Fibroblast of pulmonary artery (primary cell): Measurements from ENCODE around the gene CCDC82.

Source experiments
- DNase-seq: peaks from one replicate; pipeline ENCODE4 v3.0.0-alpha.2; 2010; ENCODE audit warnings: low read depth
- H3K4me3 ChIP-seq: replicated peaks from 2 replicates; pipeline ENCODE4 v1.5.1; 2011; ENCODE audit warnings: low read depth, mild to moderate bottlenecking, control low read depth, low read length, moderate library complexity
- CTCF ChIP-seq: IDR thresholded peaks from 2 replicates; pipeline ENCODE4 v1.5.1; 2011; ENCODE audit warnings: mild to moderate bottlenecking, control low read depth, low read length, inconsistent platforms; ENCODE audit errors: missing control alignments

CCDC82 gene

GRCh38 chr11:96337541-96338431 lies 51.9 kb downstream of the CCDC82 start:
- H3K4me3 ChIP-seq: peak overlapping the region; percentile 72
- TF ChIP-seq CTCF: no peak
- DNase-seq: peak; percentile 55

DNA sequence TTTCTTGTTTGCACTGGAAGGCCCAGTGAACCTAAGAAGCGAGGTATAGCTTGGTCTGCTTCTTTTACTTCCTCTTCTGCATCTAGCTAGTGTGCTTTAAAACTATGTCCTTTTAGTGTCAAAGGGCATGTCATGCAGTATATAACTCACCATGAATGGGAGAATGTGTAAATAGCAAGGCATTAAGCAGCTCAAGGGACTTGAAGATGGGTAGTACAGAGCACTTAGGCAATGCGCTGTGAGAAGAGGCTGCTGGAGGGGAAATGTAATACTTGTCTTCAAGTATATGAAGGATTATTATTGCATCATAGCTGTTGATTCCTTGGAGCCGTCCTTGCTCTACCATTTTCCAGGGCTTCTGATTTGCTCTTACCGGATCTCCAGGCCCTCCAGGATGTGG lies 54.3 kb downstream of the CCDC82 start:
- H3K4me3 ChIP-seq: no peak overlapping the region
- TF ChIP-seq CTCF: no peak
- no peak for DNase-seq

- no peak overlapping the region for H3K4me3 ChIP-seq
- TF ChIP-seq CTCF: no peak
- no peak for DNase-seq
Measured at GRCh38 chr11:96334219-96334618, 55.5 kb downstream of the CCDC82 start.

DNA sequence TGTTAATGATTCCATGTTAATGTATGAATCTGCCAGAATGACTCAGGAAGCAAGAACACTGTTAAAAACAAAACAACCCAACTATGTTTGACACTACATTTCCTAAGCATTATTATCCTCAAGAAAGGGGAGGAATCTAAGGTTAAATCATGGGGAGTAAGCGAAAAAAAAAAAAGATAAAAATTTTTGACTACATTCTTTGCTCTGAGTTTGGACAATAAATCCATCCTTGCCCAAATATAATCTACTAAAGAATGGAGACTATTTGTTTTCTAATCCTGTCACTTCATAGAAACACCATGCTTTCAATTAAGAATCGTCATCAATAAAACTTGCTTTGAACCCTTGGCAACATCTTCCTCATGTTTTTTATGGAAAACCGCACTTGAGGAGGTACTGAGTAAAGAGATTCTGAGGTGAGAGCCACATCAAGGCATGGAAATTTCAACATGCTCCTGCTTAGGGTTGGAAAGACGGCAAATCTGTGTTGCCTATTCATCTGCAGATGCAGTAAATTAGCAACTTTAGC lies 56.5 kb downstream of the CCDC82 start:
- no peak for TF ChIP-seq CTCF
- no peak overlapping the region for H3K4me3 ChIP-seq
- no peak for DNase-seq

DNA sequence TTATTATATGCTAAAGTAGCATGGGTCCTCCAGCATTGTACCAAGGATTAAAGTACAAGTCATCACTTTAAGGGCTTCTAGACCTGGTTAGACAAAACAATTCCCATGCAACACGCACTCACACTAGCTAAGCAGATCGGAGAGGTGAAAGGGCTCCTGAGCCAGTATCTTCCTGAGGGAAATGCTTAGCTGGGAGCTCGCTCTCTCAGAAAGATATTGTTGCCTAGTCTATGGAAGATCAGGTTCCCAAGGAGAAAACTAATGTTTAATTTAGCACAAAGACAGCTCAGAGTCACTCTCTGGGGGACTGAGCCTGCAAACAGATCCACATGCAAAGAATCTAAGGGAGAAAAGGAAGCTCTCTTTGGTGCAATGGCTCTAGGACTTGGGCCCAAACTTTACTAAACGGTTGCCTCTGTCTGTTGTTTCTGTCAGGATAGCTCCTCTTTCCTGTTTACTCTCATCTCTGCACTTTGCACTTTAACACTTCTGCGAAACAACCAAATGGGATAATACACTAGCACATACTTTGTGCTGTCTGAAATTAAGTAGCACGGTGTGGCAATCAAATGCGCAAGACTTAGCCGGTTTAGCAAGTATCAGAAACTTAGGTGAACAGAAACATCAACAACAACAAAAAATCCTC lies 57.5 kb downstream of the CCDC82 start:
- no peak for DNase-seq
- TF ChIP-seq CTCF: no peak
- no peak overlapping the region for H3K4me3 ChIP-seq

DNA sequence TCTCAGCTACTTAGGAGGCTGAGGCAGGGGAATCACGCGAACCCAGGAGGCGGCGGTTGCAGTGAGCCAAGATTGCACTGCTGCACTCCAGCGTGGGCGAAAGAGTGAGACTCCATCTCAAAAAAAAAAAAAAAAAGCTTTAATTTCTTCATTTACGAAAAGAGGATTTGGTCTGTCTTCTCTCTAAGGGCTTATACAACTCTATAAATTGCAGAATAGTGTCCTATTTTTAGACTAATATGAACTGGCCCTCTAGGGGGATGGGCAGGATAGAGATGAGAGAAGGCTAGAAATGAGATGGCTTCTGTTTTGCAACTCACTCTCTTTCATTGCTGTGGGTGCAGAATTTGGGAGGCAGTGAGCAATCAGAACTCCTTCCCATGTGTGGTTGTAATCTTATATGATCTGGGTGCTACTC lies 58.0 kb downstream of the CCDC82 start:
- DNase-seq: no peak
- H3K4me3 ChIP-seq: no peak overlapping the region
- TF ChIP-seq CTCF: no peak
